Activated CD4-positive, alpha-beta memory T cell treated with anti-CD3 and anti-CD28 coated beads for 36 hours (primary cell): ENCODE results near the gene PLCB1. TPM values are rescaled to one million over a fixed set of nuclear protein-coding genes. Genes with fewer than 3 reads are reported as not detected.

Experiments
- CTCF ChIA-PET: fragments of 350-600 bp; sonication (Branson Sonifier 250); formaldehyde crosslinking; loops from one replicate; lab custom pipeline; 2021; ENCODE audit warnings: antibody characterized with exemption, inconsistent platforms; lab: Charles Lee
- POLR2A ChIA-PET: fragments of 350-600 bp; sonication (Branson Sonifier 250); formaldehyde crosslinking; loops from one replicate; lab custom pipeline; 2021; ENCODE audit warnings: antibody characterized with exemption; lab: Charles Lee
- DNase-seq: peaks from one replicate; pipeline ENCODE4 v3.0.0-alpha.2; 2020
- H3K27ac Mint-ChIP-seq: one replicate; pipeline ENCODE4 v1.8.0; 2021; ENCODE audit warnings: mixed read lengths
- H3K27me3 Mint-ChIP-seq: one replicate; pipeline ENCODE4 v1.8.0; 2021; ENCODE audit warnings: mixed read lengths
- H3K36me3 Mint-ChIP-seq: one replicate; pipeline ENCODE4 v1.8.0; 2021; ENCODE audit warnings: mixed read lengths
- H3K4me1 Mint-ChIP-seq: one replicate; pipeline ENCODE4 v1.8.0; 2021; ENCODE audit warnings: low read depth, mixed read lengths
- H3K4me3 Mint-ChIP-seq: one replicate; pipeline ENCODE4 v1.8.0; 2021; ENCODE audit warnings: mild to moderate bottlenecking, mixed read lengths
- H3K9me3 Mint-ChIP-seq: one replicate; pipeline ENCODE4 v1.8.0; 2021; ENCODE audit warnings: mixed read lengths
- intact Hi-C: fragments of 100-400 bp; cut with micrococcal nuclease; formaldehyde crosslinking; loops from one replicate; pipeline ENCODE4 v1.15.1; 2023
- total RNA-seq, 2 experiments: library from RNA; stranded (reverse); gene quantifications; one replicate each; pipeline ENCODE4 v1.2.3, GENCODE V29; 2021

PLCB1 gene
- total RNA-seq, 2 experiments from 2014 or later: 3.9 to 4.0 TPM

GRCh38 chr20:8117636-8118035 is 14.4 kb upstream of the PLCB1 start:
- H3K4me3 Mint-ChIP-seq: no peak overlapping the region
- H3K9me3 Mint-ChIP-seq: no peaks in the 10 kb centered on the region
- no peaks in the 10 kb centered on the region for H3K36me3 Mint-ChIP-seq
- H3K4me1 Mint-ChIP-seq: no peaks in the 10 kb centered on the region
- DNase-seq: no peak
- CTCF ChIA-PET: no interaction called here
- H3K27ac Mint-ChIP-seq: no peak overlapping the region
- H3K27me3 Mint-ChIP-seq: peaks cover 10% of the 10 kb centered on the region
- POLR2A ChIA-PET: no interaction called here
- intact Hi-C loops: no loop called here

- peaks cover 10% of the 10 kb centered on the region for H3K27me3 Mint-ChIP-seq
Measured at GRCh38 chr20:8118039-8118438, 14.0 kb upstream of the PLCB1 start.

GRCh38 chr20:8118760-8119159 is 13.3 kb upstream of the PLCB1 start:
- H3K9me3 Mint-ChIP-seq: no peaks in the 10 kb centered on the region
- intact Hi-C loops: no loop called here
- CTCF ChIA-PET: no interaction called here
- H3K36me3 Mint-ChIP-seq: no peaks in the 10 kb centered on the region
- POLR2A ChIA-PET: no interaction called here
- no peak for DNase-seq
- H3K4me1 Mint-ChIP-seq: no peaks in the 10 kb centered on the region
- no peak overlapping the region for H3K4me3 Mint-ChIP-seq
- H3K27me3 Mint-ChIP-seq: peaks cover 10% of the 10 kb centered on the region
- no peak overlapping the region for H3K27ac Mint-ChIP-seq

More at GRCh38 chr20:8118039-8118438, 14.0 kb upstream of the PLCB1 start:
- no peak for DNase-seq
- Mint-ChIP-seq H3K36me3 (no peaks in the 10 kb centered on the region), H3K9me3 (no peaks in the 10 kb centered on the region), H3K27ac (no peak overlapping the region), H3K4me1 (no peaks in the 10 kb centered on the region), H3K4me3 (no peak overlapping the region)
- CTCF ChIA-PET: no interaction called here
- POLR2A ChIA-PET: no interaction called here
- intact Hi-C loops: no loop called here

- peaks cover 13% of the 10 kb centered on the region for H3K27me3 Mint-ChIP-seq
- H3K4me3 Mint-ChIP-seq: no peak overlapping the region
- H3K36me3 Mint-ChIP-seq: no peaks in the 10 kb centered on the region
- no peak for DNase-seq
- H3K27ac Mint-ChIP-seq: no peak overlapping the region
- H3K4me1 Mint-ChIP-seq: no peaks in the 10 kb centered on the region
- ChIA-PET CTCF (interaction anchor here (0.7 to 1.1 kb wide), 2 partner anchors 77 to 600 kb away, joined by 3 read pairs; no protein-coding TSS in a partner anchor), POLR2A (no interaction called here)
- no peaks in the 10 kb centered on the region for H3K9me3 Mint-ChIP-seq
- intact Hi-C loops: no loop called here
Measured at GRCh38 chr20:8121666-8122065, 10.4 kb upstream of the PLCB1 start.

- ChIA-PET CTCF (no interaction called here), POLR2A (no interaction called here)
- intact Hi-C loops: no loop called here
- no peak overlapping the region for H3K4me3 Mint-ChIP-seq
- DNase-seq: no peak
- no peaks in the 10 kb centered on the region for H3K9me3 Mint-ChIP-seq
- no peak overlapping the region for H3K27ac Mint-ChIP-seq
- H3K27me3 Mint-ChIP-seq: peaks cover 12% of the 10 kb centered on the region
- H3K36me3 Mint-ChIP-seq: no peaks in the 10 kb centered on the region
- H3K4me1 Mint-ChIP-seq: no peaks in the 10 kb centered on the region
Measured at GRCh38 chr20:8124639-8125038, 7.4 kb upstream of the PLCB1 start.

- Mint-ChIP-seq H3K9me3 (no peaks in the 10 kb centered on the region), H3K36me3 (no peaks in the 10 kb centered on the region), H3K4me1 (no peaks in the 10 kb centered on the region), H3K4me3 (no peak overlapping the region), H3K27ac (no peak overlapping the region), H3K27me3 (peaks cover 20% of the 10 kb centered on the region)
- DNase-seq: no peak
- CTCF ChIA-PET: interaction anchor here (1.3 to 3.5 kb wide), 3 partner anchors 82 to 596 kb away, joined by 3 to 15 read pairs (median 9); no protein-coding TSS in a partner anchor
- POLR2A ChIA-PET: no interaction called here
- intact Hi-C loops: no loop called here
Measured at GRCh38 chr20:8126181-8126580, 5.9 kb upstream of the PLCB1 start.

GRCh38 chr20:8126841-8127378 is 5.2 kb upstream of the PLCB1 start:
- Mint-ChIP-seq H3K9me3 (no peaks in the 10 kb centered on the region), H3K36me3 (no peaks in the 10 kb centered on the region), H3K4me3 (no peak overlapping the region), H3K27ac (no peak overlapping the region), H3K27me3 (peaks cover 25% of the 10 kb centered on the region), H3K4me1 (peaks cover 5% of the 10 kb centered on the region)
- ChIA-PET POLR2A (no interaction called here), CTCF (interaction anchor here (0.8 to 3.5 kb wide), 6 partner anchors 78 to 595 kb away, joined by 3 to 15 read pairs (median 4); no protein-coding TSS in a partner anchor)
- DNase-seq: no peak
- intact Hi-C loops: no loop called here

- Mint-ChIP-seq H3K27me3 (peaks cover 26% of the 10 kb centered on the region), H3K4me3 (no peak overlapping the region), H3K36me3 (no peaks in the 10 kb centered on the region), H3K9me3 (no peaks in the 10 kb centered on the region), H3K27ac (no peak overlapping the region), H3K4me1 (peaks cover 5% of the 10 kb centered on the region)
- intact Hi-C loops: no loop called here
- peak; percentile 33 for DNase-seq
- ChIA-PET POLR2A (interaction anchor here (0.8 kb wide), 1 partner anchor 89 kb away, joined by 6 read pairs; no protein-coding TSS in a partner anchor), CTCF (interaction anchor here (0.8 to 3.5 kb wide), 9 partner anchors 78 to 594 kb away, joined by 3 to 15 read pairs (median 4); no protein-coding TSS in a partner anchor)
Measured at GRCh38 chr20:8127553-8128255, 4.4 kb upstream of the PLCB1 start.

GRCh38 chr20:8128291-8129060 is 3.6 kb upstream of the PLCB1 start:
- intact Hi-C loops: no loop called here
- Mint-ChIP-seq H3K4me3 (no peak overlapping the region), H3K4me1 (peaks cover 12% of the 10 kb centered on the region), H3K27ac (no peak overlapping the region), H3K27me3 (peaks cover 33% of the 10 kb centered on the region), H3K36me3 (no peaks in the 10 kb centered on the region), H3K9me3 (no peaks in the 10 kb centered on the region)
- POLR2A ChIA-PET: interaction anchor here (0.8 kb wide), 1 partner anchor 88 kb away, joined by 6 read pairs; no protein-coding TSS in a partner anchor
- CTCF ChIA-PET: interaction anchor here (0.9 to 3.5 kb wide), 6 partner anchors 79 to 594 kb away, joined by 3 to 15 read pairs (median 4); no protein-coding TSS in a partner anchor
- DNase-seq: no peak

- ChIA-PET POLR2A (no interaction called here), CTCF (interaction anchor here (1.3 kb wide), 1 partner anchor 174 kb away, joined by 3 read pairs; no protein-coding TSS in a partner anchor)
Measured at GRCh38 chr20:8129211-8129976, 2.7 kb upstream of the PLCB1 start.

GRCh38 chr20:8130840-8131526 is 1.1 kb upstream of the PLCB1 start:
- CTCF ChIA-PET: interaction anchor here (0.6 to 1.6 kb wide), 20 partner anchors 8 to 591 kb away, joined by 3 to 18 read pairs (median 3); no protein-coding TSS in a partner anchor
- peaks cover 17% of the 10 kb centered on the region for H3K4me1 Mint-ChIP-seq
- intact Hi-C loops: loop anchor here (5.0 to 10.0 kb wide), 3 partner anchors 86 to 196 kb away; no protein-coding TSS in a partner anchor
- DNase-seq: no peak
- POLR2A ChIA-PET: no interaction called here
- no peak overlapping the region for H3K4me3 Mint-ChIP-seq
- no peaks in the 10 kb centered on the region for H3K36me3 Mint-ChIP-seq
- H3K27me3 Mint-ChIP-seq: peaks cover 35% of the 10 kb centered on the region
- H3K9me3 Mint-ChIP-seq: no peaks in the 10 kb centered on the region
- H3K27ac Mint-ChIP-seq: no peak overlapping the region

More at GRCh38 chr20:8129211-8129976, 2.7 kb upstream of the PLCB1 start:
- DNase-seq: no peak
- Mint-ChIP-seq H3K27me3 (peaks cover 39% of the 10 kb centered on the region), H3K9me3 (no peaks in the 10 kb centered on the region), H3K36me3 (no peaks in the 10 kb centered on the region), H3K4me1 (peaks cover 15% of the 10 kb centered on the region), H3K27ac (no peak overlapping the region), H3K4me3 (no peak overlapping the region)
- intact Hi-C loops: no loop called here
